ENCODE results near the gene MAP3K21. TPM values are rescaled to one million over a fixed set of nuclear protein-coding genes. Genes with fewer than 3 reads are reported as not detected.

Gene MAP3K21
- total RNA-seq, 4 donors from 2014 or later: 0.34 to 0.66 (median 0.43) TPM

DNA sequence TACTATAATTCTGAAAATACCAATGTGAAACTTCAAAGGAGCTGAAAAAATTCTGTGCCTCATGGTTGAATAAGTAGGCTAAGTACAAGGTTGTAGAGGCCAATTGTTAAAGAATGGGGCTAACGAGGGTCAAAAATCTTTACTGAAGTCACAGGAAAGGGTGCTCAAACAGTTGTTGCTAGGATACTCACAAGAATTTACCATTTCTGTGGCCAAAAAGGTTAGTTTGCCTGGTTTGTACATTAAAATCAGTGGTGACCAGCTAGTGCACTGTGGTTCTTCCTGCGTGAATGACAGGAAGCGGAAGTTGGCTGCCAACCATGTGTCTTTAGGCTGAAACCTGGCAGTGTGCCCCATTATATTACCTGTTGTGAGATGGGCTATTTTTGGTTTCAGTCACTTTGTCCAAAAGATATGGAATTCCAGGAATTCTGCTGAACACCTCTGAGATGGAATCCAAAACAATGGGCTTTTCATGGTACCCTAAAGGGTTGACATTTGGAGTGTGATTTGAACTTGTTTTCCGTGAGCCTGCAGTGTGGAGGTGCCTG, 13.5 kb downstream of the MAP3K21 start:
- 68% methylated on average over 4 of the region's 4 CpGs for WGBS
- no peaks in the 10 kb centered on the region for H3K36me3 ChIP-seq

DNA sequence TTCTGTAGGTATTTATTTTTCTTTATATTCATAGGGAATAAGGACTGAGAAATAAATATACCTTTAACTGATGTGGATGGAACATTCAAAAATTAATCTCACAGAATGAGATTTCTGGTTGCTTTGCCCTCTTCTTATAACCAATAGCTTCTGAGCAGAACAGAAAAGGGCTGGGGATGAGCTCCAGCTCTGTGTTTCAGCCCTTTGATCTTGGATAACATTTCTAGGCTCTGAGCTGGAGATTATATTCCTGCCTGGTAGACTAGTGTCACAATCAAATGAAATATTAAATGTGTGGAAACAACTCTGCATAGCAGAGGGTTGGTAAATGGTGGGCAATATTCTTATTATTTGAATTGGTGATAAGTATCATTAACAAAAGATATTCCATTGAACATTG, 14.6 kb downstream of the MAP3K21 start:
- no peak for DNase-seq (ENCODE audit: extremely low spot score)
- peaks cover 0 to 6% (median 0%) of the 10 kb centered on the region in 4 donors for H3K27me3 ChIP-seq
- H3K27ac ChIP-seq (replicated peaks in 1 of 4): no peak overlapping the region
- no peaks in the 10 kb centered on the region for H3K9me3 ChIP-seq
- intact Hi-C loops (cut with DNase I): no loop called here
- H3K36me3 ChIP-seq: no peaks in the 10 kb centered on the region
- H3K4me1 ChIP-seq: no peaks in the 10 kb centered on the region
- TF ChIP-seq POLR2AphosphoS5 (IDR thresholded peaks at IDR 0.05) (no peak), POLR2A (IDR thresholded peaks at IDR 0.05; ENCODE audit: low read depth) (no peak)
- TF ChIP-seq, protein P1, sequence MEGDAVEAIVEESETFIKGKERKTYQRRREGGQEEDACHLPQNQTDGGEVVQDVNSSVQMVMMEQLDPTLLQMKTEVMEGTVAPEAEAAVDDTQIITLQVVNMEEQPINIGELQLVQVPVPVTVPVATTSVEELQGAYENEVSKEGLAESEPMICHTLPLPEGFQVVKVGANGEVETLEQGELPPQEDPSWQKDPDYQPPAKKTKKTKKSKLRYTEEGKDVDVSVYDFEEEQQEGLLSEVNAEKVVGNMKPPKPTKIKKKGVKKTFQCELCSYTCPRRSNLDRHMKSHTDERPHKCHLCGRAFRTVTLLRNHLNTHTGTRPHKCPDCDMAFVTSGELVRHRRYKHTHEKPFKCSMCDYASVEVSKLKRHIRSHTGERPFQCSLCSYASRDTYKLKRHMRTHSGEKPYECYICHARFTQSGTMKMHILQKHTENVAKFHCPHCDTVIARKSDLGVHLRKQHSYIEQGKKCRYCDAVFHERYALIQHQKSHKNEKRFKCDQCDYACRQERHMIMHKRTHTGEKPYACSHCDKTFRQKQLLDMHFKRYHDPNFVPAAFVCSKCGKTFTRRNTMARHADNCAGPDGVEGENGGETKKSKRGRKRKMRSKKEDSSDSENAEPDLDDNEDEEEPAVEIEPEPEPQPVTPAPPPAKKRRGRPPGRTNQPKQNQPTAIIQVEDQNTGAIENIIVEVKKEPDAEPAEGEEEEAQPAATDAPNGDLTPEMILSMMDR (IDR thresholded peaks at IDR 0.05): no peak
- no peak overlapping the region for H3K4me3 ChIP-seq

More for the DNA sequence above, 13.5 kb downstream of the MAP3K21 start:
- intact Hi-C loops (cut with DNase I): no loop called here
- H3K4me1 ChIP-seq: no peaks in the 10 kb centered on the region
- H3K27me3 ChIP-seq: peaks cover 0 to 15% (median 0%) of the 10 kb centered on the region in 4 donors
- no peaks in the 10 kb centered on the region for H3K9me3 ChIP-seq
- DNase-seq (ENCODE audit: extremely low spot score): no peak
- H3K27ac ChIP-seq (replicated peaks in 1 of 4): no peak overlapping the region
- no peak overlapping the region for H3K4me3 ChIP-seq
- no peak for TF ChIP-seq POLR2AphosphoS5 (IDR thresholded peaks at IDR 0.05)
- TF ChIP-seq POLR2A (IDR thresholded peaks at IDR 0.05; ENCODE audit: low read depth): no peak
- no peak for TF ChIP-seq EP300 (IDR thresholded peaks at IDR 0.05)
- TF ChIP-seq, protein P1 (IDR thresholded peaks at IDR 0.05): no peak

DNA sequence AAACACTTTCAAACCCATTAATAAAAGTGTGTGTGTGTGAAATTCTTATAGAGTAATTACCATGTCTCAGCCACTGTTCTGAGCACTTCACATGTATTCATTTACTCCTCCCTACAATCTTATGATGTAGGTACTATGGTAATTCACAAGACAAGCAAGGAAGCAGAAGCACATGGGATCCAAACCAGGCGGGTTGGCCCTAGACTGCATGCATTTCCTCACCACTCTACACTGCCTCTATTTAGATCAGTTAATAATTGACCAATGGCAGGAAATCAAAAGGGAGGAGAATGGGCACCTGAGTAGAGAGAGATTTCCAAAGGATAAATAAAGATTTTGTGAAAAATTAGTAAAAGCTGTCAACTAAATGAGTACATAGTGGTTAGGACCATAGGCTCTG, 15.7 kb downstream of the MAP3K21 start:
- intact Hi-C loops (cut with DNase I): no loop called here
- Histone ChIP-seq H3K27me3 (peaks cover 0 to 6% (median 0%) of the 10 kb centered on the region in 4 donors), H3K4me1 (no peaks in the 10 kb centered on the region), H3K27ac (replicated peaks in 1 of 4) (no peak overlapping the region), H3K9me3 (no peaks in the 10 kb centered on the region), H3K4me3 (no peak overlapping the region), H3K36me3 (no peaks in the 10 kb centered on the region)
- no peak for DNase-seq (ENCODE audit: extremely low spot score)
- 83% methylated on average over 1 of the region's 1 CpG for WGBS
- TF ChIP-seq POLR2A (IDR thresholded peaks at IDR 0.05; ENCODE audit: low read depth) (no peak), POLR2AphosphoS5 (IDR thresholded peaks at IDR 0.05) (no peak), EP300 (IDR thresholded peaks at IDR 0.05) (no peak)
- TF ChIP-seq, protein P1 (IDR thresholded peaks at IDR 0.05): no peak

DNA sequence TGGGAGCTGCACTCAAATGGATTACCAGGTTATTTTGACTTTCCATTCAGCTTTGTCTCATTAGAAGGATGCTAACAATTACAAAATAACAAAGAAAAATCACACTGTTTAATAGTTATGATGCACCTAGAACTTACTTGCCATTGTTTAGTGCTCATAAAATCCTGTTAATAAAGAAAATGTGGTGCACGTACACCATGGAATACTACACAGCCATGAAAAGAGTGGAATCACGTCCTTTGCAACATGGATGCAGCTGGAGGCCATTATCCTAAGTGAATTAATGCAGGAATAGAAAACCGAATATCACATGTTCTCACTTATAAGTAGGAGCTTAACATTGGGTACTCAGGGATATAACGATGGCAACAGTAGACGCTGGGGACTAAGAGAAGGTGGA, 19.8 kb downstream of the MAP3K21 start:
- H3K36me3 ChIP-seq: no peaks in the 10 kb centered on the region
- TF ChIP-seq, protein P1 (IDR thresholded peaks at IDR 0.05): no peak
- TF ChIP-seq POLR2AphosphoS5 (IDR thresholded peaks at IDR 0.05) (no peak), POLR2A (IDR thresholded peaks at IDR 0.05; ENCODE audit: low read depth) (no peak), EP300 (IDR thresholded peaks at IDR 0.05) (no peak)
- intact Hi-C loops (cut with DNase I): no loop called here
- H3K4me1 ChIP-seq: no peaks in the 10 kb centered on the region
- no peaks in the 10 kb centered on the region for H3K9me3 ChIP-seq
- DNase-seq (ENCODE audit: extremely low spot score): no peak
- no peak overlapping the region for H3K27ac ChIP-seq (replicated peaks in 1 of 4)
- WGBS: 70% methylated on average over 5 of the region's 5 CpGs
- no peak overlapping the region for H3K4me3 ChIP-seq
- no peaks in the 10 kb centered on the region for H3K27me3 ChIP-seq

DNA sequence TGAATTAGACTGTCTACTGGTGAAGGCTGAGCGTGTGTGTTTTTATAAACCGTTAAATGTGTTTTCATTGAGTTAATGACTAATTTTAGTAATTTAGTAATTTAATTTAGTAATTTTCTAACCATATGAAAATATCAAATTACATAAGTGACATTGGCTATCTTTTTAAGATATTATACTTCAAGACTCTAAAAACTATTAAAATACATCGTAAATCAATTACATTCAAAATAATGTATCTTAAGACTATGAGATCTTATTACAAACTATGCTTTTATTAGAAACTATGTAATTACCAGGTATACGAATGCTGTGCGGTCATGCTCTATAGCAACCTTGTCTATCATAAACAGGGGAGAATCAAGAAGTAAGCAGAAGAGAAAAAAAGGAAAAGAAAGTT, 21.6 kb downstream of the MAP3K21 start:
- Histone ChIP-seq H3K27me3 (no peaks in the 10 kb centered on the region), H3K4me1 (no peaks in the 10 kb centered on the region), H3K4me3 (no peak overlapping the region), H3K36me3 (no peaks in the 10 kb centered on the region), H3K27ac (replicated peaks in 1 of 4) (no peak overlapping the region), H3K9me3 (no peaks in the 10 kb centered on the region)
- intact Hi-C loops (cut with DNase I): no loop called here
- WGBS: 94% methylated on average over 5 of the region's 5 CpGs
- no peak for DNase-seq (ENCODE audit: extremely low spot score)
- TF ChIP-seq POLR2A (IDR thresholded peaks at IDR 0.05; ENCODE audit: low read depth): no peak
- no peak for TF ChIP-seq POLR2AphosphoS5 (IDR thresholded peaks at IDR 0.05)
- no peak for TF ChIP-seq EP300 (IDR thresholded peaks at IDR 0.05)
- TF ChIP-seq, protein P1 (IDR thresholded peaks at IDR 0.05): no peak
